ENCODE measurements around the gene ZEB1.

Gene ZEB1

DNA sequence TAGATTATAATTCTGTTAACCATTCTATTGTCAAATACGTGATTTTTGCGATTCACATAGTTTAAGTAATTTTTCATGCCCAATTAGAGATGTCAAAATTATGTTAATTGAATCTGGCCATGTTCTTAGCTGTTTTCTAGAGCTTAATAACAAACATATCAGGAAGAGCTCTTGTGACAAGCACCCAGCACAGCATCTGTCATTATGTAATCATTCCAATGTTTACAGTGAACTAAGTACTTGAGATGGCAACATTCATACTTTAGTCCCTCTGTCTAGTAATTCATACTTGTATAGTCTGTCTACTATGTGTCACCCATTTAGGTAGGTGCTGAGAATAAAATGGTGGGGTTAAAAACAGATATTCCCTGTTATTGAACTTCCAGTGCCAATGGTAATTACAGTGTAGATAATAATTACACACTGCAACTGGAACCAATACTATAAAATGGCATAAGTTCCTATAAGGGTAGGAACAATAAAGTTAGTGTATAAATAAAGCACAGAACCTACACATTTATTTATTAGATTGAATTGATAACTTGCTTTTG, 55.2 kb downstream of the ZEB1 start:
- peak; percentile 47 for DNase-seq (ENCODE audit: low read depth)
- H3K4me3 ChIP-seq (ENCODE audit: low read depth, low read length) = no peak overlapping the region
- TF ChIP-seq CTCF (conservative IDR thresholded peaks at IDR 0.05; ENCODE audit: low read depth, low read length) = no peak

GRCh38 chr10:31381171-31381570, 62.2 kb downstream of the ZEB1 start:
- no peak for DNase-seq (ENCODE audit: low read depth)
- H3K4me3 ChIP-seq (ENCODE audit: low read depth, low read length) = no peak overlapping the region
- no peak for TF ChIP-seq CTCF (conservative IDR thresholded peaks at IDR 0.05; ENCODE audit: low read depth, low read length)

- no peak for DNase-seq (ENCODE audit: low read depth)
- TF ChIP-seq CTCF (conservative IDR thresholded peaks at IDR 0.05; ENCODE audit: low read depth, low read length) = no peak
- no peak overlapping the region for H3K4me3 ChIP-seq (ENCODE audit: low read depth, low read length)
Measured at GRCh38 chr10:31381766-31382316, 62.8 kb downstream of the ZEB1 start.

- H3K4me3 ChIP-seq (ENCODE audit: low read depth, low read length) = no peak overlapping the region
- no peak for DNase-seq (ENCODE audit: low read depth)
- no peak for TF ChIP-seq CTCF (conservative IDR thresholded peaks at IDR 0.05; ENCODE audit: low read depth, low read length)
Measured at GRCh38 chr10:31383810-31384588, 65.0 kb downstream of the ZEB1 start.

- no peak for TF ChIP-seq CTCF (conservative IDR thresholded peaks at IDR 0.05; ENCODE audit: low read depth, low read length)
- DNase-seq (ENCODE audit: low read depth) = no peak
Measured at GRCh38 chr10:31384589-31384949, 65.6 kb downstream of the ZEB1 start.

GRCh38 chr10:31390804-31391203, 71.8 kb downstream of the ZEB1 start:
- H3K4me3 ChIP-seq (ENCODE audit: low read depth, low read length) = no peak overlapping the region
- DNase-seq (ENCODE audit: low read depth) = no peak
- no peak for TF ChIP-seq CTCF (conservative IDR thresholded peaks at IDR 0.05; ENCODE audit: low read depth, low read length)

More at GRCh38 chr10:31384589-31384949, 65.6 kb downstream of the ZEB1 start:
- H3K4me3 ChIP-seq (ENCODE audit: low read depth, low read length) = no peak overlapping the region

All from choroid plexus epithelial cell (primary cell).